ENCODE measurements around the gene RPN2.

Gene RPN2

DNA sequence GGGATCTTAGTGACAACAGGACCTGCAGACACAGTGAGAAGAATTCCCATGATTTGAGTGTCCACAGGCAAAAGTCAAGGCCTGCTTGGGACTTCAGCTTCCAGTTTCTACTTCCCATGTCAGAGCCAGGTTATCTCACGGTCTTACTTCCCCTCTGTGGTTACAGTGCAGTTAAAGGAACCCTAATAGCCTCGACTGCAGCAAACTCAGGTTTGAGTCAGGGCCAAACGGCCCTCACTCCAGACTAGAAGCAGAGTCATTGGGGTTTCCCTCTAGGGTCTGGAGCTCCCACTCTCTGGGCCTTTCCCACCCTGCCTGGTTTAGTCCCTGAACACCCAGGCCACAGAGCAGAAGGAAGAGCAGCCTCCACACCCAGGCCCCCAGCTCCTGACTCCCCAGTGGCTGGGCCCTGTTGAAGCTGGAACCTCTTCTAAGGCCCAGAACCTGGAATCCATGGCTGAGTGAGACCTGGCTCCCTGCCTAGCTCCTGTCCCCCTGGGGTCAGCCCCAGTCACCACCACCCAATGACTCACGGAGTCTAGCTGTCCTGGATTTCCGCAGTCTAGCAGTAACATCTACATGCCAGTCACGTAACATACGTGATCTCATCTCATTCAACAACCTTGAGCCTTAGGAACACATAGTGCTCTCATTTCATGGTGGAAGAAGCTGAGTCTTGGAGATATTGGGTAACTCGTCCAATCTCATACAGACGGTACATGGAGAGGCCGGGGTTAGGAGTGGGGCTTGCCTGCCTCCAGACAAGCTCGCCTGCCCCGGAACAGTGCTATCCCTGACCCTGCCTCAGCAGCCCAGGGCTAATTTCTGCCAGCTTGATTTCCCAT lies 91.7 kb downstream of the RPN2 start:
- no peak for DNase-seq

DNA sequence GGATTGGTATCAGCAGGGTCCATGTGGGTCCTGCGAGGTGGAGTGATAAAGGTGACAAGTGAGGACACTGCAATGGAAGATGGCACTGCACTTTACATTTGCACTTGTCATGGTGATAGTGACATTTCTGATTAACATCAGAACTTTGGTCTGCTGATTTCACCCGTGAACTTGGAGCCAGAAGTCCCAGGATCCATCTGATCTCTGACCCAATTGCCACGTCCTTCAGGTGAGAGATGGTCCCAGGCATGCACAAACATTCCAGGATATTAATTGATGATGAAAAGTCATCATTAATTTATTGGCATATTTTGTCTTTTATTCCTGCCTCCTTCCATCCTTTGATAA lies 92.3 kb downstream of the RPN2 start:
- DNase-seq, result no peak

DNA sequence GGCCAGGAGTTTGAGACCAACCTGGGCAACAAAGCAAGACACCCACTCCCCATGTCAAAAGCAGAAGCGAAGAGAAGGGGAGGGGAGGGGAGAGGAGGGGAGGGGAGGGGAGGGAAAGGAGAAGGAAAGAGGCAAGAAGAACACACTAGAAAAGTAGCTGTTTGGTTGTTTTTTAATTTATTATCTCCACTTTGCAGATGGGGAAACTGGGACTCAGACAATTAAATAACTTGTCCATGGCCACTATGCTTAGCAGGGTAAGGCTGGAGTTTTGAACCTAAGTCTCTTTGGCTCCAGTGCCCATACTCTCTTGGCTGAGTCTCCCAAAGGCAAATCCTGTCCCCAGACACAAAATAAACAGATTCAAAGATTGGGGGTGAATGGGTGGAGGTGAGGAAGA lies 94.9 kb downstream of the RPN2 start:
- DNase-seq, result no peak

GRCh38 chr20:37274851-37275524 lies 95.9 kb downstream of the RPN2 start:
- DNase-seq, result no peak

DNA sequence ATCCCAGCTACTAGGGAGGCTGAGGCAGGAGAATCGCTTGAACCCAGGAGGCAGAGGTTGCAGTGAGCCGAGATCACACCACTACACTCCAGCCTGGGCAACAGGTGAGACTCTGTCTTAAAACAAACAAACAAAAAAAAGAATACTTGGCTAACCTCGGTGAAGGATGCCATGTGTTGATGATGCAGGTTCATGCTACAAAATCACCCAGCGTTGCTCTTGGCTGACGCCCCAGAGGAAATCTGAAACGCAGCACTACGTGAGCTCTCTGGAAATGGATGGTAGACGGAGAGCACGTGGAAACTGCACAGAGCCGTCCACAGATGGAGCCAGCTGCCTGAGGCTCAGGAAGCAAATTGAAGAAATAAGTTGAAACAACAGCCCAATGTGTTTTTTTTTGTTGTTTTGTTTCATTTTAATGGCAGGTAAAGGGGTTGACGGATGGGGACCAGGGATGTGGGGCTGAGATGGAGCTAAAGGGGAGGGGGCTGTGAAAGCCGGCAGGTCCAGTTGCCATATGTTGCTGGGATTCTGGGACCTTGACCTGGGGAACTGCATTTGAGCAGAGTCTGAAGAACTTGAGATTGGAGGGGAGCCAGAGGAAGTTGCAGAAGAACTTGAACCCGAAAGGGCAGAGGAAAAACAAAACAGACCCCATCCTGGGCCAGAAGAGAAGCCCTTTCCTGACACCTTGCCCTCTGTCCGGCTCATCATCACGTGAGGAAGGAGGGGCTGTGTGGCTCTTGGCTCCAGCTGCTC lies 97.5 kb downstream of the RPN2 start:
- DNase-seq, result no peak

- DNase-seq, result no peak
Measured at GRCh38 chr20:37277253-37277593, 98.1 kb downstream of the RPN2 start.

DNA sequence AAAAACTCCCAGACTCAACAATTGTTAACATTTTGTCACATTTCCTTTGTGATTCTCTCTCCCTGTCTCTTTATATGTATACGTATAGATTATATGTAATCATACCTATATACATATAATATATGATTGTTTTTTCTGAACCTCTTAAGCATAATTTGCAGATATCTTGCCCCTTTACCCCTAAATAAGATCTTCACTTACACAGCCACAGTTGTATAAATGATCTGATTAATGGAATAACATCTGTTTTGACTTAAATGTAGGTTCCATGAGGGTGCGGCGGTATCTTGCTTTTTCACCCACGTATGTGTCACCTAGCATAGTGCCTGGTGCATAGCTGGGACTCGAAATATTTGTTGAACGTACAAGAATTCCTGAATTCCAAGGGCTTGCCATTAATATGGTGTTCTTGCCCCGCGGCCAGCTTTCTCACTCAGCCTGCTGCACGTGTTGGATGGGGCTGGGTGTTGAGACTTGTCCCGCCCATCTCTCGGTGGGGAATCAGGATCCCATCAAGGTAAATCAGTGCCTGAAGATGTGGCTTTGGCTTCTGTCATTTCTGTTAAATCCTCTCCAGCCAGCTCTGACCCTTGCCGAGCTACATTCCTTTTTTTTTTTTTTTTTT lies 99.9 kb downstream of the RPN2 start:
- no peak for DNase-seq

DNA sequence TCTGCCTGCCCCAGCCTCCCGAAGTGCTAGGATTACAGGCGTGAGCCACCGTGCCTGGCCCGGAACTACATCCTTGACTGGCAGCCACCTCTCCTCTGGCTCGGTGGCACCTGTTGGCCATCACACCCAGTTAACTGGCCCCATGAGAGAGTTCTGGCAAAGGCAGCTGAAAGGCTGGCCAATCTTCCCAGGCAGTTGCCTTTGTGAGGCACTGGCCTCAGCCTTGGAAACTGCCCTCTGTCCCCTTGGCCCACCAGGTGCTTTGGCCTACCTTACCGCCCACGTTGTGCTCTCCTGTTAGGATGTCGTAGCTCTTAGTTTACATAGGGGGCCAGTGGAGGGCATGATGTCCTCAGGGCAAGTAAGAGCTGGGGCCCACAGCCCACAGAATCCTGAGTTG lies 100.7 kb downstream of the RPN2 start:
- no peak for DNase-seq

- no peak for DNase-seq
Measured at GRCh38 chr20:37280403-37280802, 101.3 kb downstream of the RPN2 start.

DNA sequence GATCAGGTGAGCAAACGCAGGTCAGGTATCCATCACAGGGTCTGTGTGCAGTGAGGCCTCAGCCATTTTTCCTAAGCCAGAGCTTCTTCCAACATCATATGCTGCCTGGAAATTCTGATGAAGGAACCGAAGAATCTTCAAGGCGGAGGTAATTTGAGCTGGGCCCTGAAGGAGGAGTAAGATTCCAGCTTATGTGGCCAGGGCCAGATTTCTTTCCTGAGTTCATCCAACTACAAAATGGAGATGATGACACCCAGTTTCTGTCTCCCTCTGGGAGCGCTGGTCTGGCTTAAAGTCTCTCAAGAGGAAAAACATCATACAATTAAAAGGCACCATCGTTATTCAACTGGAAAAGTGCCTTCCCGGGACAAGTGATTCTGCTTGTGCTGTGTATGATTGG lies 103.4 kb downstream of the RPN2 start:
- DNase-seq, result no peak

- DNase-seq, result no peak
Measured at GRCh38 chr20:37283530-37284195, 104.5 kb downstream of the RPN2 start.

GRCh38 chr20:37284691-37285161 lies 105.6 kb downstream of the RPN2 start:
- DNase-seq, result no peak

- no peak for DNase-seq
Measured at GRCh38 chr20:37285664-37286374, 106.7 kb downstream of the RPN2 start.

DNA sequence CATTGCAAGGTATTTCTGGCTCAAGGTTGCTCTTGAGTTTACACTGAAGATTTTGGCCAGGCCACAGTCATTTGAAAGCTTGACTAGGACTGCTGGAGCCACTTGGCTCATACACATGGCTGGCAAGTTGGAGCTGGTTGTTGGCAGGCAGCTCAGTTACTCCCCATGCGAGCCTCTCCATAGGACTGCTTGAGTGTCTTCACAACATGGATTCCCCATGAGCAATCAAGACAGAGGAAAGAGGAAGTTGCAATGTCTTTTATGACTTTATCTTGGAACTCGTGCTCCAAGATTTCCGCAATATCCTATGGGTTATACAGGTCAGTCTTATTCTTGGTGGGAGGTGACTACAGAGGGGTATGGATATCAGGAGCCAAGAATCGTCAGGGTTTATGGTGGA lies 109.0 kb downstream of the RPN2 start:
- no peak for DNase-seq

DNA sequence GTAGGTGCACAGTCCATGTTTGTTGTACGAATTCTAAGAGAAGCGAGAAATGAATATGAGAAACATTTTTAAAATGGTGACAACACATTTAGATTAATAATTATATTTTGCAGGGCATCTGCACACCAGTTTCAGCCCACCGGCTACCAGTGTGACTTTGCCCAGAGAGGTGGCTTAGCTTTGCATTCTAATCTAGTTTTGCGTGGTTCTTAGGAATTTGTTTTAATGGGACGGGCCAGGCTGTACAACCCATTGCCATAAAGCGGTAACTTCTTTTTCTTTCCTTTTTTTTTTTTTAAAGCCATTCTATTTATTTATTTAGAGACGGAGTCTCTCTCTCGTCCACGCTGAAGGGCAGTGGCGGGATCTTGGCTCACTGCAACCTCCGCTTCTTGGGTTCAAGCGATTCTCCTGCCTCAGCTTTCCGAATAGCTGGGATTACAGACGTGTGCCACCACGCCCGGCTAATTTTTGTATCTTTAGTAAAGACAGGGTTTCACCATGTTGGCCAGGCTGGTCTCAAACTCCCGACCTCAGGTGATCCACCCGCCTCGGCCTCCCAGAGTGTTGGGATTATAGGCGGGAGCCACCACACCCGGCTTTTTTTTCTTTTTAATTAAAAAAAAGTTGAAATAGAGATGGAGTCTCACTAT lies 111.2 kb downstream of the RPN2 start:
- no peak for DNase-seq
